GM21515 (cell line): ENCODE measurements around the gene ABCB8.

ENCODE experiments used
- ATAC-seq: cut with Tn5 transposase; IDR thresholded peaks from one replicate; pipeline ENCODE4 v1.9.1; 2021; ENCODE audit not compliant: unreplicated experiment

The ABCB8 gene

DNA sequence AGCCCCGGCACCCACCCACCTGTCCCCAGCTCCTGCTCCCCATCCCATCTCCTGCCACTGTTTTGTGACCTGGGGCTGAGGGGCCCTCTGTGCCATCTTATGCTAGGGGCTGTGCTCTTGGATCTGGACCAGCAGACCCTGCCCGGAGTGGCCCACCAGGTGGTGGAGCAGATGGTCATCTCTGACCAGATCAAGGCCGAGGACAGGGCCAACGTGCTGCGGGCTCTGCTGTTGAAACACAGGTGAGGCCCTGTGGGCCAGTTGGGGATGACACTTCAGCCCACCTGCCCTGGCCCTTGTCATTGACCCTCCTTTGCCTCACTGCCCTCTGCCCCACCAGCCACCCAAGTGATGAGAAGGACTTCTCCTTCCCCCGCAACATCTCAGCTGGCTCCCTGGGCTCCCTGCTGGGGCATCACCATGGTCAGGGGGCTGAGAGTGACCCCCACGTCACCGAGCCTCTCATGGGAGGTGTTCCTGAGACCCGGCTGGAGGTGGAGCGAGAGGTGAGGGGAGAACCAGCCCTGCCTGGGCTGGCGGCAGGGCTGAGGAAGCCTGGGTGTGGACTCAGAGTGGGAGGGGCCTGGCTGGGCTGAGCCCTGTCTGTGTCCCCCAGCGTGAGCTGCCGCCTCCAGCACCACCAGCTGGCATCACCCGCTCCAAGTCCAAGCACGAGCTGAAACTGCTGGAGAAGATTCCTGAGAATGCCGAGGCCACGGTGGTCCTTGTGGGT is 41.8 kb downstream of the ABCB8 start:
- ATAC-seq = no peak

DNA sequence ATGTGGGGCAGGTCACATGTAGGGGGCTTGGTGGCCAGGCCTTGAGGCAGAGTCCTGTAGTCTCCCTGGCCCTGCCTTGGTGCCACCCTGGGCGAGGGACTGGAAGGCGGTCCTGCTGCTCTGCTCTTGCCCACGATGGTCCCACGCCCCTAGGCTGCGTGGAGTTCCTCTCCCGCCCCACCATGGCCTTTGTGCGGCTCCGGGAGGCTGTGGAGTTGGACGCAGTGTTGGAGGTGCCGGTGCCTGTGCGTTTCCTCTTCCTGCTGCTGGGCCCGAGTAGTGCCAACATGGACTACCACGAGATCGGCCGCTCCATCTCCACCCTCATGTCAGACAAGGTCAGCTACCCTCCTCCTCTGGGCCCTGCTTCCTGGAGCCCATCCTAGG is 42.3 kb downstream of the ABCB8 start:
- no peak for ATAC-seq

DNA sequence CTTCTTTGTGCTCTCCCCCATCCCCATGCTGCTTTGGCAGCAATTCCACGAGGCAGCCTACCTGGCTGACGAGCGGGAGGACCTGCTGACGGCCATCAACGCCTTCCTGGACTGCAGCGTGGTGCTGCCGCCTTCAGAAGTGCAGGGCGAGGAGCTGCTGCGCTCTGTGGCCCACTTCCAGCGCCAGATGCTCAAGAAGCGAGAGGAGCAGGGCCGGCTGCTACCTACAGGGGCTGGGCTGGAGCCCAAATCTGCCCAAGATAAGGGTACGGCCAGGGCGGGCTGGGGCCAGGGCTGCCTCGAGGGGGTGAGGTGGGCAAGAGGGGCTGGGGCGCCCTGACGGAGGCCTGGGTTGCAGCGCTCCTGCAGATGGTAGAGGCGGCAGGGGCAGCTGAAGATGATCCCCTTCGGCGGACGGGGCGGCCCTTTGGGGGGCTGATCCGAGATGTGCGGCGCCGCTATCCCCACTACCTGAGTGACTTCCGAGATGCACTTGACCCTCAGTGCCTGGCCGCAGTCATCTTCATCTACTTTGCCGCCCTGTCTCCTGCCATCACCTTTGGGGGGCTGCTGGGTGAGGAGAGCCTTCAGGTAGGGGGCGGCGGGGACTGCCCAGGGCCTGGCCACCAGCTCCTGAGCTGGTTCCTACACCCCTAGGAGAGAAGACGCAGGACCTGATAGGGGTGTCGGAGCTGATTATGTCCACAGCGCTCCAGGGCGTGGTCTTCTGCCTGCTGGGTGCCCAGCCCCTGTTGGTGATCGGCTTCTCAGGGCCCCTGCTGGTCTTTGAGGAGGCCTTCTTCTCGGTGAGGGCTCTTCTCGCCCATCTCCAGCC is 43.0 kb downstream of the ABCB8 start:
- ATAC-seq = no peak

DNA sequence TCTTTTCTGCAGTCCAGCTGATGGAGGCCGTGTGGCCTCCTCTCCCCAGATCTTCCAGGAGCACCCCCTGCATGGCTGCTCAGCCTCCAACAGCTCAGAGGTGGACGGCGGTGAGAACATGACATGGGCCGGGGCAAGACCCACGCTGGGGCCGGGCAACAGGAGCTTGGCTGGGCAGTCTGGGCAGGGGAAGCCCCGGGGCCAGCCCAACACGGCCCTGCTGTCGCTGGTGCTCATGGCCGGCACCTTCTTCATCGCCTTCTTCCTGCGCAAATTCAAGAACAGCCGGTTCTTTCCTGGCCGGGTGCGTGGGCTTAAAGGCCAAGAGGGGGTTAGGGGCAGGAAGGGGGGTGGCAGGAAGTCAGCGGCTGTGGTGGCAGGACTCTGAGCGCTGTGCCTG is 45.7 kb downstream of the ABCB8 start:
- ATAC-seq = no peak

DNA sequence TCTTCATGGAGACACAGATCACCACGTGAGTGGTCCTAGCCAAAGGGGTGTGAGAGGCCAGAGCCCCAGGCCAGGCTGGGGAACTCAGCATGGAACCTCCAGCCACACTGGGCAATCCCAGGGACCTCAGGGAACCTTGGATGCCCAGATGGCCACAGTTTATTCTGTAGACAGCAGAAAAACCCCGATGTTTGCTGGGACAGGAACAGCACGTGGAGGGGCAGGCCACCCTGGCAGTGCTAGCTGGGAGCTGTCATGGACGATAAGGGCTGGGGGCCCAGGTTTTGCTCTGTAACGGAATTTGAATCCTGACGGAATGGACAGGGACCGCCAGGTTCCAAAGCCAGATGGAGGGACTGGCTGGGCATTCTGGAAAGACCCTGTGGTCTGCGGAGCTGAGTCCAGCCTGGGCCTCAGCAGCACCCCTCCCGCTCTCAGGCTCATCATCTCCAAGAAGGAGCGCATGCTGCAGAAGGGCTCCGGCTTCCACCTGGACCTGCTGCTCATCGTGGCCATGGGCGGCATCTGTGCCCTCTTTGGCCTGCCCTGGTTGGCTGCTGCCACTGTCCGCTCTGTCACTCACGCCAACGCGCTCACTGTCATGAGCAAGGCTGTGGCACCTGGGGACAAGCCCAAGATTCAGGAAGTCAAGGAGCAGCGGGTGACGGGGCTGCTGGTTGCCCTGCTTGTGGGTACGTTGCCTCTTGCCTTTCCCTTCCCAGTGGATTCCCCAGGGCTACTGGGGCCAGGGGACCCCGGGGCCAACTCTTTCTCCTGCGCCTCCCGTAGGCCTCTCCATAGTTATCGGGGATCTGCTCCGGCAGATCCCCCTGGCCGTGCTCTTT is 46.8 kb downstream of the ABCB8 start:
- no peak for ATAC-seq

DNA sequence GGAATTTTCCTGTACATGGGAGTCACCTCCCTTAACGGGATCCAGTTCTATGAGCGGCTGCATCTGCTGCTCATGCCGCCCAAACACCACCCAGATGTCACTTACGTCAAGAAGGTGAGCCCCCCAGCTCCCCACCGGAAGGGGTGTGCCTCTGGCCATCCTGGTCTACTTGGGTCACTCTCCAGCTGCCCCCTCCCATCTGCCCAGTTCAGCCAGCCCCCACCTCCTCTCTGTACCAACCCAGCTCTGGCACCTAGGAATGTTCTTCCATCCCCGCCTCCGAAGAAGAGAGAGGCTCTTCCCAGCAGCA is 47.4 kb downstream of the ABCB8 start:
- ATAC-seq = no peak

DNA sequence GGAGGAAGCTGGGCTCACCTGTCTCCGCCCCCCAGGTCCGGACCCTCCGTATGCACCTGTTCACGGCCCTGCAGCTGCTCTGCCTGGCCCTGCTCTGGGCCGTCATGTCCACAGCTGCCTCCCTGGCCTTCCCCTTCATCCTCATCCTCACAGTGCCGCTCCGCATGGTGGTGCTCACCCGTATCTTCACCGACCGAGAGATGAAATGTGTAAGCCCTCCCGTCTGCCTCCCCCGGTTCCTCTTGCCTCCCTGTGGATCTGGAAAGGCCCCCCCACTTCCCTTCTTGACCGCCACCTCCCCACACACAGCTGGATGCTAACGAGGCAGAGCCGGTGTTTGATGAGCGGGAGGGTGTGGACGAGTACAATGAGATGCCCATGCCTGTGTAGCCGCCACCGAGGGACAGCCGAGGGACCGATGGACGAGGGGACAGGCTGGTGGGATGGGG is 47.8 kb downstream of the ABCB8 start:
- ATAC-seq = no peak

DNA sequence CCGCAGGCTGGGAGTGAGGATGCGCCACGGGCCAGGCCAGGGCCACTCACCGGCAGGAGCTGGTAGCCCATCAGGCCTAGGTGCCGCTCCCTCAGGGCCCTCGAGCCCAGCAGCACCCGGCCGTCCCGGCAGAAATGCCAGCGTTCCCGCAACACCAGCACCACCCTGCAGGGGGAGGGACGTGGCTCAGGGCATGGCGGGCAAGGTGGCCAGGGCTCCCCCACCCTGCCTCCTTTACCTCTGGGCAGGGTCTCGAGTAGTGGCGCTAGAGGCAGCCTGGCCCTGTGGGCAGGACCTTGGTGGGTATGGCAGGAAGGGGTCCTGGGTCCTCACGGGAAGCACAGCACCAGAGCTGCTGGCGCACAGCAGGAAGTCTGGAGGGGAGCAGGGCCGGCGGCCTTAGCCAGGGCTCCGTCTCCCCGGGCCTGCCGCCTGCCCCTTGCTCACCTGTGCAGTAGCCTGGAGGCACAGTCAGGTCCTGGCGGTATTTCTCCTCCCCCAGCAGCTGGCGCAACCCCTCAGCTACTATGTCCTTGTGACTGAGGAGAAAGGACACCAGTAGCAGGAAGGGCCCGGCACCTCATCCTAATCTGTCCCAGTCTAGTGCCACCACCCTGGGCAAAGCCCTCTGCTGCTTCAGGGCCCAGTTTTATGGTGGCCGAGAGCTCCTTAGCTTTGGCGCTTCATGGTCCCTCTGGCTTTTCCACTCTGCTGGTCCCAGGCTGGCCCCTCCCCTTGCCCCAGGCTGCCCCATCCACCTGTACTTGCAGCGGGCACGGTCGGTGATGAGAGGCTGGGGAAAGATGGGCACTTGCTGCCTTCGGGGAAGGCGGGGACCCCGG is 48.8 kb downstream of the ABCB8 start:
- ATAC-seq = no peak

DNA sequence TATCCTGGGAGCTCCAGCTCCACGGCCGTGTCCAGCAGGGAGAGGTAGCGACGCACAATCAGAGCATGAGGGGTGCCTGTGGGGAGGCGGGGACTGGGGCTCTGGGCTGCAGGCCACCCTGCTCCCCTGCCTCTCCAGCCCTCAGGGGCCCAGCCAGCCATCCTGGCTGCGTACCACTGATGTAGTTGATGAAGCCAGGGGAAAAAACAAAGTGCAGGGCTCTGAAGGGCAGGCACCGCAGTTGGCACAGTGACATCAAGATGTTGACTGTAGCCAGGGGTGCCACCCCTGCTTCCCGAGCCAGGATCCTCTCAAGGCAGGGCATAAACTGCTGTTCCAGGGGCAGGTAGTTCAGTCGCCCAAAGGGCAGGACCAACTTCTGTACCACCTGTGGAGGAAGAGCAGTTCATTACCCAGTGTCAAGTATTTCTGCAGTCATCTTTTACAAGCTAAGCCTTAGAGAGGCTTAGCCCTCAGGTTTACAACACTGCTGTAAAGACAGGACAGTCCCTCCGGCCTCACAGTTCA is 49.5 kb downstream of the ABCB8 start:
- no peak for ATAC-seq

DNA sequence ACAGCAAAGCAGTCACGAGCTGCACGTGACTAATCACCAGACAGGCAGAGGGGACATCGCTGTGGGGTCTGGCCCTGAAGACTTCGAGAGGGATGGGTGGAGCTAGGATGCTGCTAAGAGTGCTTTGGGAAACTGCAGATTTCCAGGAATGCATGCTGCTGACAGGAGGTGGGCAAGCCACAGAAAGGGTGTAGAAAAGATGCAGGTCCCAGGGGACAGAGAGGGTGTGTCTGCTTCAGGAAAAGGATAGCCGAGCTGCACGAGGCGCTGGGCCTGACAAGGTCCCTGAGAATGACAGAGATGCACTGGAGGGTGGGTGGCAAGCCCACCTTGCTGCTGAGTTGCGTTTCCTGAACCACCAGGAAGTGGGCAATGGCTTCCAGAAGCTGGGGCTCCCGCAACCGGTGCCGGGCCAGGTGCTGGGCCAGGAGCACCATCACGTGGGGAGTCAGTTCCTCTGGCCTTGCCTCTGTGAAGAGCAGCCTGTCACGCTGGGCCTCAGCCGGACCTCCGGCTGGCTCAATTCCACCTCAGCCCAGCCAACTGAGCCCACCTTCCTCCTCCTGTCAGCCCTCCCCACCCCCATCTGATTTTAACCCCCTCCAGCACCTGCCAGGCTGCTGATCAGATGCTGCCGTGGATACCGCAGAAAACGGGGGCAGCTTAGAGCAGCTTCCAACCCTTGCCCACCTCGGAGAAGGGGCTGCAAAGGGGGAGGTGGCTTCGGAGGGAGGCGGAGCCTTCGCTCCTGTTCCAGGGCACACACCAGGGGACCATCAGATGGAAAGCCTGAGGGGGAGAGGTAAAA is 50.2 kb downstream of the ABCB8 start:
- ATAC-seq = no peak

DNA sequence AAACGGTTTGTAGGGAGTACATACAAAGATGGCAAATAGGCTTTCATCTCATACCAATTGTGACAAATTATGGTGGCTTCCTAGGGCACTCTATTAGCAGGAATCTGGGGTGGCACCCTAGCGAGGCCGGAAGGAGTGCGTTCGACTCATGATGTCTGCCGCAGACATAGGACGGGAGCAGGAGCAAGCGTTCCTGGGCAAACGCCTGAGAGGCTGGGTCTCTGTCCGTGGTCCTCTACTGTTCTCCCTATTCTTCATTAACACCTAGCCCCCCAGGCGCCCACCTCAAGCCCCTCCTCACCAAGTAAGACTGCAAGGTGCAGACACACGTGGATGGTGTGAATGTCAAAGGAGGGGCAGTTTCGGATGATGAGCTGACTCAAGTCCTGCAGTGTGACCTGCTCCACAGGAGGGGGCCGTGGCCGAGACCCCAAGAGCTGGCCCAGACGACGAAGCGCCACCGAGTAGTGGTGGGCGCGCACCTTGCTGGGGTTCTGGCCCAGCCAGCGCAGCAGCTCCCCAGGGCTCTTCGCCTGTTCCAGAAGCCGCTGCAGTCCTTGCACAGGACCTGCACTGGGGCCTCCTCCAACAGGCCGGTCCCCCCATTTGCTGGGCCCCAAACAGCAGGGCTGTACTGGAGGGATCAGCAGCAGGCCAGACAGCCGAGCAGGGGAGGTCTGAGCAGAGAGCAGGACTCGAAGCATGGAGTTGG is 51.1 kb downstream of the ABCB8 start:
- no peak for ATAC-seq

DNA sequence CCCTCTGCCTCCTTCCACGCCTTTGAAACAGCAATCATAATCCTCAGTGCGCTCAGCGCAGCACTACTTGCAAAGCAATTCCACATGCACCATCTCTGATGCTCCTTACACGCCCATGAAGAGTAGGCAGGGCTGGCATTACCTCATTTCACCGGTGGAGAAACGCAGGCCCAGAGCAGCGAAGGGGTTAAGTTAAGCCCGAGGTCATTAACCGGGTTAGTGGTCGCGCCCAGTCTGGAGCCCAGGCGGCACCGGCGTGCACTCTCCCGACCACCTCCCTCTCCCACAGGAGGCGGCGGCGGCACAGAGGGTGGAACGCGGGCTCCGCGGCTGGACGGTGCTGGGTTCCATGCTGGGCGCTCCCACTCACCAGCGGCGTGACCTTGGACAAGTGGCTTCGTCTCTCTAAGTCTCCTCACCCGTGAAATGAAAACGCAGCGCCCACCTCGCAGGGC is 51.8 kb downstream of the ABCB8 start:
- ATAC-seq = peak; percentile 0

DNA sequence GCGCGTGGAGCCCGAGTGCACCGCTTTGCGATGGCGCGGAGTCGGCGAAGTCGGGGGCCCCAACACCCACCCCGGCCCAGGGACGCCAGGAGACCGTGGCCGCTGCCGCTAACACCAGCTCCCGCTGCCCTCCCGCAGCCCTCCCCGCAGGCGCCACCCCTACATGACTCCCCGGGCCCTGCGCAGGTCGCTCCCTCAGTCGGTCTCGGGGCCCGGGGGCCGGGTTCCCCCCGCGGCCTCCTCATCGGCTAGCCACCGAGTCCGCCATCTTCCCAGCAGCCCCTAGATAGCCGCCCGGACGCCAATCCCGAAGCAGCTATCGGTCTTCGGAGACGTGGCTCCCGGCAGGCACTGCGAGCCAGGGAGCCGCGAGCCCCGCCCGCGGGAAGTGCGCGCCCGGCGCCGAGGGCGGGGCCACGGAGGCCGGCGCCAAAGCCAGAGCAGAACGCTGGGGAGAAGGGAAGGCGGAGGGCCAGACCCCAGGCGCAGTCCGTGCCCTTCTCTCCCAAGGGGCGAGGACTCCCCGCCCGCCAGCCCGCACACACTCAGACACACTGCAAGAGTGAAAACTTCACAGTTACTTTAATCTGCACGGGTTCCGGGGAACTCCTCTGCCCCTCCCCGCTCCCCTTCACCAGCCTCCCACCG is 52.4 kb downstream of the ABCB8 start, which contains the start of gene FASTK:
TSS of gene FASTK (minus strand) at position 288 of the 648 bp plus-strand sequence. CDS start at position 245, 43 bp downstream.
- ATAC-seq = peak; percentile 77

DNA sequence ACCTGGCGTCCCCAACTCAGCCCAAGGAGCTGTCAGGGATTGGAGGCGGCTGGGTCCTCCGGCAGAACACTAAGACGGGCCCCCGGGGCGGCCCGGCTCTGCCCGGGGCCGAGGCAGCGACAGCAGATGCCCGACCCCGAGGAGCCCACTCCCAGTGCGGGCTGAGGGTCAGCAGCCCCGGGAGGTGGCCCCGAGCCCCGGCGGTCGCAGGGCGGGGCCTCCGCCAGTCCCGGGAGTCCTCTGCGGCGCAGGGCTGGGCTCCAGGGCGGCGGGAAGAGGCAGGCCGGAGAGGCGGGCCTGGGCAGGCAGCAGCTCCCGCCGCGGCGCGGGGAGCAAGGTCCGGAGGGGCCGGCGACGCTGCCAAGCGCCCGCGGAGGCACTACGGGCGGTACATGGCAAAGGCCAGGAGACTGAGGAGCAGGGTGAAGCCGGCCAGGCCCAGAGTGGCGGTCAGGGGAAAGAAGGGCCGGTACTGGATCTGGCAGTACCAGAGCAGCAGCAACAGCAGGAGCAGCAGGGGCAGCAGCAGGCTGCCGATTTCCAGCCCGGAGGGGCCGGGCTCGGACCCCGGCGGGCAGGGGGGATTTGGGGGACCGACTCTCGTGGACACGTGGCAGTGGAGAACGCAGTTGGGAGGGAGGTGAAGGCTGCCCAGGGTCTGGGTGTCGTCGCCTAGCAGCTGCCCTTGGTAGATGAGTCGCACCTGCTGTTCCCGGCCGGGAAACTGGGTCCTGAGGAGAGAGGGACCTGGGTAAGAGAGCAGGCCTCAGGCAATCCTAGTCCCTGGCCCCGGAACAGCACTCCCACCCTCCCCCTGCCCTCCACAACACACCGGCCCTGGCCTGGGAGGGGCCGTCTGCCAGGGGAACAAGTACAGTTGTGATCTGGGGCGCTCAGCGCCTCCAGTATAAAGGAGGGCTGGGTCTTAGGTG is 53.2 kb downstream of the ABCB8 start:
- no peak for ATAC-seq

DNA sequence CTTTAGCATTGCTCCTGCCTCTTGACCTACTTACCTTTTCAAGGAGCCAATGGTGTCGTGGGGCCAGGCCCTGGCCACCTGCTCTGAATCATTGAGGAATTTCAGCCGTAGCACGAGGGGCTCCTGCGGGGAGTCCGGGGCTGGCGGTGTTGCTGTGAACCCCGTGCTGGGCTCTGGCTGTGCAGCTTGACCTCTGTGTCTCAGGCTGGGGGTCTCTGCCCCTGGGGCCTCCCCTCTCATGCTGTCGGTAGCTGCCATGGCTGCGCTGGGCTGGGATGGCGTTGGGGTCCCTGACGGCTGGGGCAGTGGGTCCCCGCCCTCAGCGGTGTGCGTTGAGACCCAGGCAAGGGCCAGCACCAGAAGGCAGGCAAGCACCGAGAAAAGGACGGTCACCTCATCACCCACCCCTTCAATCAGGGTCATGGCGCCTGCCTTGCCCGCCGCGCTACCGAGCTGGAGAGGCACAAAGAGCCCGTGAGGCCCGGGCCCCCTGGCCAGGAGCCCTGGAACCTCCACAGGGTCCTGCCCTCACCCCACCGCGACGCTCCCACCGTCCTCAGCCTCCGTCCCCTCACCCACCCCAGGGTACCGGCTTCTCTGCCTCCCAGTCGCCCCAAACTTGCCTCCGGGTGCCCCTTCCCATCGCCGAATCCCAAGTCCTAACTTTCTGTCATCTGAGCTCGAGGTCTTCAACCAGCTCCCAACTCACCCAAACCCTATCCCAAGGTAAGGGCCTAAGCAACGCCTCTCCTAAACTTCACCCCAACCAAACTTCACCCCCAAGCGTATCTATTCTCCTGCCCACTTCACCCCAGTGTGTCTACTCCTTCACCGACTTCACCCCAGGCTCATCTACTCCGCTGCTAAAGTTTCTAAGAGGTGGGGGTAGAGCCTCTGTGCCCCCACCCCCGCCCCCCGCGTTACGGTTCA is 54.2 kb downstream of the ABCB8 start:
- ATAC-seq = no peak
